CD8-positive, alpha-beta memory T cell (primary cell): ENCODE results near the gene MUCL3. TPM values are rescaled to one million over a fixed set of nuclear protein-coding genes. Genes with fewer than 3 reads are reported as not detected.
"Not testable (repeated sequence)": the region's sequence is repeated elsewhere in the genome, so short reads cannot be mapped to it uniquely, and the experiment has no call there.

Source experiments
- CTCF ChIA-PET: fragments of 350-600 bp; sonication (Branson Sonifier 250); formaldehyde crosslinking; loops from one replicate; lab custom pipeline; 2021; ENCODE audit warnings: antibody characterized with exemption; lab: Charles Lee
- POLR2A ChIA-PET: fragments of 350-600 bp; sonication (Branson Sonifier 250); formaldehyde crosslinking; loops from one replicate; lab custom pipeline; 2021; ENCODE audit warnings: antibody characterized with exemption; lab: Charles Lee
- DNase-seq, 5 donors: peaks; one replicate each; pipeline versions ENCODE4 v3.0.0 to v3.0.0-alpha.2; 2020 to 2022; ENCODE audit warnings: mixed read lengths in 1 of 5
- H3K27ac ChIP-seq: one replicate; pipeline ENCODE4 v1.7.0; 2013; ENCODE audit warnings: low read depth, mild to moderate bottlenecking, low read length, moderate library complexity
- H3K27me3 ChIP-seq: 2 replicates; pipeline ENCODE4 v1.7.0; 2013; ENCODE audit warnings: low read length, mild to moderate bottlenecking; ENCODE audit not compliant: insufficient read depth, poor library complexity, severe bottlenecking
- H3K36me3 ChIP-seq: 2 replicates; pipeline ENCODE4 v1.7.0; 2013; ENCODE audit warnings: mild to moderate bottlenecking, low read length, moderate library complexity; ENCODE audit not compliant: insufficient read depth
- H3K4me1 ChIP-seq: 2 replicates; pipeline ENCODE4 v1.7.0; 2013; ENCODE audit warnings: mild to moderate bottlenecking, low read length, moderate library complexity; ENCODE audit not compliant: insufficient read depth
- H3K4me3 ChIP-seq: 2 replicates; pipeline ENCODE4 v1.7.0; 2013; ENCODE audit warnings: mild to moderate bottlenecking, low read length
- H3K9me3 ChIP-seq: 2 replicates; pipeline ENCODE4 v1.7.0; 2013; ENCODE audit warnings: mild to moderate bottlenecking, low read length
- H3K27ac Mint-ChIP-seq, 8 donors: one replicate each; pipeline ENCODE4 v1.8.0; 2020 to 2021; ENCODE audit warnings: mixed read lengths in 8 of 8, mild to moderate bottlenecking in 6 of 8, inconsistent platforms in 3 of 8, moderate library complexity in 3 of 8
- H3K27me3 Mint-ChIP-seq, 2 donors: one replicate each; pipeline ENCODE4 v1.8.0; 2020 to 2021; ENCODE audit warnings: mixed read lengths in 2 of 2, mild to moderate bottlenecking in 1 of 2, moderate library complexity in 1 of 2
- H3K36me3 Mint-ChIP-seq, 3 donors: one replicate each; pipeline ENCODE4 v1.8.0; 2020 to 2021; ENCODE audit warnings: mixed read lengths in 3 of 3, inconsistent platforms in 1 of 3, mild to moderate bottlenecking in 1 of 3
- H3K4me1 Mint-ChIP-seq, 3 donors: one replicate each; pipeline ENCODE4 v1.8.0; 2020 to 2021; ENCODE audit warnings: mixed read lengths in 3 of 3, inconsistent platforms in 1 of 3, mild to moderate bottlenecking in 1 of 3
- H3K4me3 Mint-ChIP-seq, 7 donors: one replicate each; pipeline ENCODE4 v1.8.0; 2020 to 2021; ENCODE audit warnings: mixed read lengths in 7 of 7, mild to moderate bottlenecking in 6 of 7, moderate library complexity in 4 of 7, inconsistent platforms in 2 of 7
- H3K9me3 Mint-ChIP-seq, 5 donors: one replicate each; pipeline ENCODE4 v1.8.0; 2020 to 2022; ENCODE audit warnings: mixed read lengths in 5 of 5, mild to moderate bottlenecking in 3 of 5, moderate library complexity in 2 of 5, inconsistent platforms in 1 of 5
- polyA plus RNA-seq: library from polyadenylated mRNA; unstranded; fragments of 300-500 nt; fragmentation: Illumina TruSeq; gene quantifications from one replicate; pipeline ENCODE4 v1.2.3, GENCODE V29; 2021
- total RNA-seq, 2 experiments: library from RNA; stranded (reverse); gene quantifications; one replicate each; pipeline ENCODE4 v1.2.3, GENCODE V29; 2021

Gene MUCL3
- total and polyA plus RNA-seq, 3 experiments from 2014 or later, result not detected

DNA sequence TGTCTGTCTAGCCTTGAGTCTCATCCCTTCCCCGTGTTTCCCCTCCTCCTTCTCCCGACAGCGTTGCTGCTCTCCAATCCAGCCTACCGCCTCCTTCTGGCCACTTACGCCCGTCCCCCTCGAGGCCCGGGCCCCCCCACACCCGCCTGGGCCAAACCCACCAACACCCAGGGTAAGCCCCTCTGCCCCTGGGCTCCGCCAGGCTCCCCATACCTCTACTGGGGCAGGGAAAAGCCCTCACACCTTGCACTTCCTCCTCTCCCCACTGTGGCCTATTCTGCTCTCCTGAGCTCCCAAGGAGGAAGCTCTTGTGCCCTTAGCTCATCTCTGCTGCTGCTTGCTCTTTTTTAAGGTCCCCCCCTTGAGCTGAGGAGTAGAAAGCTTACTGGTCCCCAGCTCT is 45.4 kb upstream of the MUCL3 start:
- Histone ChIP-seq H3K27ac (no peak overlapping the region), H3K4me1 (no peaks in the 10 kb centered on the region), H3K4me3 (no peak overlapping the region), H3K27me3 (no peaks in the 10 kb centered on the region), H3K36me3 (no peaks in the 10 kb centered on the region), H3K9me3 (no peaks in the 10 kb centered on the region)
- Mint-ChIP-seq H3K4me1 (no peaks in the 10 kb centered on the region), H3K27me3 (no peaks in the 10 kb centered on the region), H3K36me3 (peaks cover 5 to 41% (median 9%) of the 10 kb centered on the region in 3 donors), H3K4me3 (no peak overlapping the region), H3K9me3 (no peaks in the 10 kb centered on the region), H3K27ac (peak overlapping the region in 1 of 8 donors; percentile 2)
- POLR2A ChIA-PET, result interaction anchor here (0.6 kb wide), 1 partner anchor 10 kb away, joined by 3 read pairs; no protein-coding TSS in a partner anchor
- DNase-seq, result no peak
- CTCF ChIA-PET, result interaction anchor here (0.7 to 1.3 kb wide), 2 partner anchors 17 to 174 kb away, joined by 3 to 4 read pairs; no protein-coding TSS in a partner anchor

DNA sequence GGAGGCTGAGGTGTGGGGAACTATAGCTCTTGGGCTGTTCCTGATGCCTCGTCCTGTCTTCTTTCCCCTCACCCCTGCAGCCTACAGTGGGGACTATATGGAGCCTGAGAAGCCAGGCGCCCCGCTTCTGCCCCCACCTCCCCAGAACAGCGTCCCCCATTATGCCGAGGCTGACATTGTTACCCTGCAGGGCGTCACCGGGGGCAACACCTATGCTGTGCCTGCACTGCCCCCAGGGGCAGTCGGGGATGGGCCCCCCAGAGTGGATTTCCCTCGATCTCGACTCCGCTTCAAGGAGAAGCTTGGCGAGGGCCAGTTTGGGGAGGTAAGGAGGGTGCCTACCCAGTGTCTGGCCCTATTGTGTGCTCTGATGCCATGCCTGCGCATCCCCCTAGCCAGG is 44.2 kb upstream of the MUCL3 start:
- H3K27ac ChIP-seq, result no peak overlapping the region
- DNase-seq, result no peak
- Mint-ChIP-seq H3K4me3 (no peak overlapping the region), H3K36me3 (peaks cover 5 to 38% (median 9%) of the 10 kb centered on the region in 3 donors), H3K9me3 (no peaks in the 10 kb centered on the region), H3K4me1 (no peaks in the 10 kb centered on the region), H3K27me3 (no peaks in the 10 kb centered on the region), H3K27ac (no peak overlapping the region)
- H3K27me3 ChIP-seq, result no peaks in the 10 kb centered on the region
- H3K9me3 ChIP-seq, result no peaks in the 10 kb centered on the region
- no peak overlapping the region for H3K4me3 ChIP-seq
- CTCF ChIA-PET, result interaction anchor here (1.3 kb wide), 1 partner anchor 18 kb away, joined by 4 read pairs; no protein-coding TSS in a partner anchor
- no peaks in the 10 kb centered on the region for H3K36me3 ChIP-seq
- POLR2A ChIA-PET, result no interaction called here
- H3K4me1 ChIP-seq, result no peaks in the 10 kb centered on the region

DNA sequence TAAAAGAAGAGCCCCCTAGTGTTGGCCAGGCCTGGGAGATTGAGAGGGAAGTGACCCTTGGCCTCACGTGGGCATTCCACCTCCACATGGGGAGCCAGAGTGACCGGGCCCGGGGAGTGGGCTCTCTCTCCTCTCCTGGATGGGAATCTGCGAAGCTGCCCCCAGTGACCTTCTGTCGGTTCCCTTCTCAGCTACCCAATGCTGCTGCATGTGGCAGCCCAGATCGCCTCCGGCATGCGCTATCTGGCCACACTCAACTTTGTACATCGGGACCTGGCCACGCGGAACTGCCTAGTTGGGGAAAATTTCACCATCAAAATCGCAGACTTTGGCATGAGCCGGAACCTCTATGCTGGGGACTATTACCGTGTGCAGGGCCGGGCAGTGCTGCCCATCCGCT is 42.9 kb upstream of the MUCL3 start:
- Histone ChIP-seq H3K4me3 (no peak overlapping the region), H3K4me1 (no peaks in the 10 kb centered on the region), H3K36me3 (no peaks in the 10 kb centered on the region), H3K27ac (no peak overlapping the region), H3K27me3 (no peaks in the 10 kb centered on the region), H3K9me3 (no peaks in the 10 kb centered on the region)
- no peak for DNase-seq
- Mint-ChIP-seq H3K9me3 (no peaks in the 10 kb centered on the region), H3K36me3 (peaks cover 5 to 33% (median 5%) of the 10 kb centered on the region in 3 donors), H3K27me3 (no peaks in the 10 kb centered on the region), H3K4me3 (no peak overlapping the region), H3K27ac (no peak overlapping the region), H3K4me1 (no peaks in the 10 kb centered on the region)
- POLR2A ChIA-PET, result no interaction called here
- CTCF ChIA-PET, result no interaction called here

DNA sequence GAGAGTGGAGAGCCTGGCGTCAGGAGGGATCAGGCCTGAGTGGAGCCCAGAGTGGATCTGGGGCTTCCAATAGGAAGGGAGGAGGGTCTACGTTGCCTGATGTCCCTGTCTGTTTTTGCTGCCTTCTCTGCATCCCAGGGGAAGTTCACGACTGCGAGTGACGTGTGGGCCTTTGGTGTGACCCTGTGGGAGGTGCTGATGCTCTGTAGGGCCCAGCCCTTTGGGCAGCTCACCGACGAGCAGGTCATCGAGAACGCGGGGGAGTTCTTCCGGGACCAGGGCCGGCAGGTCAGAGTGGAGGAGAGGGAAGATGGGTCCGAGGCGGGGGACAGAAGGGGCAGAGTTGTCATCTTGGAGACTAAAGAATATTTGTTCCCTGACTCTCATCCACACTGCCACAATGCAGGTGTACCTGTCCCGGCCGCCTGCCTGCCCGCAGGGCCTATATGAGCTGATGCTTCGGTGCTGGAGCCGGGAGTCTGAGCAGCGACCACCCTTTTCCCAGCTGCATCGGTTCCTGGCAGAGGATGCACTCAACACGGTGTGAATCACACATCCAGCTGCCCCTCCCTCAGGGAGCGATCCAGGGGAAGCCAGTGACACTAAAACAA is 41.9 kb upstream of the MUCL3 start:
- ChIA-PET CTCF (interaction anchor here (1.5 kb wide), 1 partner anchor 220 kb away, joined by 4 read pairs; no protein-coding TSS in a partner anchor), POLR2A (no interaction called here)
- DNase-seq, result no peak
- H3K4me1 Mint-ChIP-seq, result no peaks in the 10 kb centered on the region
- H3K36me3 Mint-ChIP-seq, result peaks cover 5 to 32% (median 5%) of the 10 kb centered on the region in 3 donors
- Histone ChIP-seq H3K36me3 (no peaks in the 10 kb centered on the region), H3K9me3 (no peaks in the 10 kb centered on the region), H3K4me1 (no peaks in the 10 kb centered on the region), H3K27me3 (no peaks in the 10 kb centered on the region), H3K27ac (no peak overlapping the region), H3K4me3 (no peak overlapping the region)
- peak overlapping the region in 2 of 8 donors; percentile 34 to 61 for H3K27ac Mint-ChIP-seq
- H3K9me3 Mint-ChIP-seq, result no peaks in the 10 kb centered on the region
- H3K27me3 Mint-ChIP-seq, result no peaks in the 10 kb centered on the region
- no peak overlapping the region for H3K4me3 Mint-ChIP-seq

DNA sequence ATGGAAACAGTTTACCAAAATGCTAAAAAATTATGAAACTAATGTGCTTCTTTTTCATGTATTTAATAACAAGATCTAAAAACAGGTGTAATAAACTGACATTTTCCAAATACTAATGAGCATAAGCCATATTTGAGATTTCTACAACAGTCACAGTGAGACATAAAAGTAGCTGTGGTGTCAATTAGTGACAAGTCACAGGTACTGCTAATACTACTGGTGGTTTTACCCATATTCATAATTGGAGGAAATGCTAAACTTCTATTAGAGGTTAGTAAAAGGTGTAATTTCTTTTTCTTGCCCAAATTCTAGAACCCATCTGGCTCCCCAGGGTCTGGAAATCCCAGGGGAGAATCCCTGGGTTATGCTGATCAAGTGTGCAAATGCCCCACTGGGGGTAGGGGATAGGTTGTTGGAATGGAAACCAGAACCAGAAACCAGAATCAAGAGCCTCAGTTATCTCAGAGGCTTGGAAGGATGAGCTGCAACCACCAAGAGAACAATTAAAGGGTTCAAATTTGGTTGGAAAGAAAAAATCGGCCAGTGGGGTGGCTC is 39.8 kb upstream of the MUCL3 start:
- Mint-ChIP-seq H3K4me1 (no peaks in the 10 kb centered on the region), H3K27ac (peak overlapping the region in 1 of 8 donors; percentile 66), H3K36me3 (peaks cover 0 to 23% (median 0%) of the 10 kb centered on the region in 3 donors), H3K27me3 (no peaks in the 10 kb centered on the region), H3K4me3 (no peak overlapping the region), H3K9me3 (no peaks in the 10 kb centered on the region)
- H3K36me3 ChIP-seq, result no peaks in the 10 kb centered on the region
- H3K4me1 ChIP-seq, result no peaks in the 10 kb centered on the region
- H3K9me3 ChIP-seq, result no peaks in the 10 kb centered on the region
- no peak for DNase-seq
- POLR2A ChIA-PET, result no interaction called here
- H3K27ac ChIP-seq, result no peak overlapping the region
- H3K4me3 ChIP-seq, result no peak overlapping the region
- no peaks in the 10 kb centered on the region for H3K27me3 ChIP-seq
- CTCF ChIA-PET, result no interaction called here

DNA sequence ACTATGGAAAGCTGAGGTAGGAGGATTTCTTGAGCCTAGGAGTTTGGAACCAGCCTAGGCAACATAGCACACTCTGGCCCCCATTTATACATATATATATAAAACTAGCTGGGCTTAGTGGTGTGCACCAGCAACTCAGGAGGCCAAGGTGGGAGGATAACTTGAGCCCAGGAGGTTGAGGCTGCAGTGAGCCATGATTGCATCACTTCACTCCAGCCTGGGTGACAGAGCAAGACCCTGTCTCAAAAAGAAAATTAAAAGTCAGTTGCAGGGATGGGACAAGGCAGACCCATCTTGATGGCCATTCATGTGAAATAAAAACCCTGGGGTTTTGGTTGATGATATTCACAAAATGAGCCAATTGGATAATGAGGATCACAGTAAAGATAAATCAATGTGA is 39.3 kb upstream of the MUCL3 start:
- H3K36me3 ChIP-seq, result no peaks in the 10 kb centered on the region
- H3K27me3 Mint-ChIP-seq, result no peaks in the 10 kb centered on the region
- H3K4me3 Mint-ChIP-seq, result no peak overlapping the region
- H3K9me3 ChIP-seq, result no peaks in the 10 kb centered on the region
- H3K27ac Mint-ChIP-seq, result peak overlapping the region in 1 of 8 donors; percentile 66
- no peak for DNase-seq
- no peaks in the 10 kb centered on the region for H3K4me1 Mint-ChIP-seq
- H3K4me1 ChIP-seq, result no peaks in the 10 kb centered on the region
- peaks cover 0 to 23% (median 0%) of the 10 kb centered on the region in 3 donors for H3K36me3 Mint-ChIP-seq
- ChIA-PET CTCF (no interaction called here), POLR2A (no interaction called here)
- no peak overlapping the region for H3K4me3 ChIP-seq
- no peak overlapping the region for H3K27ac ChIP-seq
- no peaks in the 10 kb centered on the region for H3K9me3 Mint-ChIP-seq
- H3K27me3 ChIP-seq, result no peaks in the 10 kb centered on the region

DNA sequence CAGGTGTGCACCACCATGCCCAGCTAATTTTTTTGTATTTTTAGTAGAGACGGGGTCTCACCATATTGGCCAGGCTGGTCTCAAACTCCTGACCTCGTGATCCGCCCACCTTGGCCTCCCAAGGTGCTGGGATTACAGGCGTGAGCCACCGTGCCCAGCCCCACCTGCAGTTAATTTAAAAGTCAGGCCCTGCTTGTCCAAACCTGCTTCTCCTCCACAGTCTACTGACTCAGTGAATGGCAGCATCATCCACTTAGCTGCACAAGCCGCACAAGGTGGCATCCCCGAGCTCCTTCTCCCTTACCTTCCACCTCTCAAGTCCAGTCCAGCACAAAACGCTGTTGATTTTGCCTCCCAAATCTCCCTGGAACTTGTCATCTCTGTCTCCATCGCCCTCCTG is 38.6 kb upstream of the MUCL3 start:
- CTCF ChIA-PET, result interaction anchor here (0.7 kb wide), 1 partner anchor 56 kb away, joined by 3 read pairs; no protein-coding TSS in a partner anchor
- H3K4me1 ChIP-seq, H3K27ac Mint-ChIP-seq, H3K9me3 Mint-ChIP-seq, H3K4me3 ChIP-seq, H3K27me3 Mint-ChIP-seq, H3K4me1 Mint-ChIP-seq, DNase-seq, H3K9me3 ChIP-seq, H3K36me3 ChIP-seq, H3K27ac ChIP-seq, H3K27me3 ChIP-seq, POLR2A ChIA-PET, H3K4me3 Mint-ChIP-seq: not testable (repeated sequence)
- H3K36me3 Mint-ChIP-seq, result peaks cover 0 to 18% (median 0%) of the 10 kb centered on the region in 3 donors

DNA sequence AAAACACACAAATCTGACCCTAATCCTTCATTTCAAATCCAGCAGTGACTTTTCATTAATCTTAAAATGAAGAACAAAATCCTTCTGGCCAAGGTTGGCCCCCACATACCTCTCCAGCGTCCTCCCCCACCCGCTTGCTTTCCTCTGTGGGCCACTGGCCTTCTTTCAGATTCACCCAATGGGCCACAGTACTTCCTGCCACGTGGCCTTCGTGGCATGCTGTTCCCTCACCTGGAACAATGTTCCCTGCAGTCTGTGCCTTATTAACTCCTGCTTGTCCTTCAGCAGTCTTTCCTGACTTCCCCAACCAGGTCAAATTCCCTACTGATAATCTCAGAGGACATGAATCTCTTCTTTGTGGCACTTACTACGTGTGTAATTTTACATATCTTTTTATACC is 38.1 kb upstream of the MUCL3 start:
- Mint-ChIP-seq H3K27ac (peak overlapping the region in 1 of 8 donors; percentile 48), H3K27me3 (no peaks in the 10 kb centered on the region), H3K36me3 (peaks cover 0 to 18% (median 0%) of the 10 kb centered on the region in 3 donors), H3K4me3 (no peak overlapping the region), H3K4me1 (peaks cover 4 to 6% (median 5%) of the 10 kb centered on the region in 3 donors), H3K9me3 (no peaks in the 10 kb centered on the region)
- H3K27ac ChIP-seq, result no peak overlapping the region
- no peak for DNase-seq
- no peaks in the 10 kb centered on the region for H3K27me3 ChIP-seq
- H3K4me3 ChIP-seq, result no peak overlapping the region
- no peaks in the 10 kb centered on the region for H3K36me3 ChIP-seq
- H3K9me3 ChIP-seq, result no peaks in the 10 kb centered on the region
- POLR2A ChIA-PET, result no interaction called here
- no peaks in the 10 kb centered on the region for H3K4me1 ChIP-seq
- CTCF ChIA-PET, result no interaction called here
